Stimulated activated effector memory CD8-positive, alpha-beta T cell treated with anti-CD3 and anti-CD28 coated beads, Interleukin-12 subunit alpha, Interleukin-12 subunit beta, amount 100 ng/mL, for 72 hours (primary cell): ENCODE data around the gene EOGT.

Source experiments
- ATAC-seq: fragments of 150-1000 bp; cut with Tn5 transposase; 2 replicates; pipeline ENCODE4 v1.10.0; 2021
- DNase-seq, 2 donors: peaks; one replicate each; pipeline ENCODE4 v3.0.0; 2021 to 2022; ENCODE audit warnings: low spot score in 2 of 2
- H3K27ac Mint-ChIP-seq: one replicate; pipeline ENCODE4 v1.8.0; 2022; ENCODE audit warnings: mild to moderate bottlenecking, mixed read lengths
- H3K36me3 Mint-ChIP-seq: one replicate; pipeline ENCODE4 v1.8.0; 2022; ENCODE audit warnings: mild to moderate bottlenecking, mixed read lengths
- H3K4me1 Mint-ChIP-seq: one replicate; pipeline ENCODE4 v1.8.0; 2022; ENCODE audit warnings: mixed read lengths
- H3K4me3 Mint-ChIP-seq: one replicate; pipeline ENCODE4 v1.8.0; 2022; ENCODE audit warnings: mild to moderate bottlenecking, mixed read lengths
- H3K9me3 Mint-ChIP-seq: one replicate; pipeline ENCODE4 v1.8.0; 2022; ENCODE audit warnings: mixed read lengths

Gene EOGT

DNA sequence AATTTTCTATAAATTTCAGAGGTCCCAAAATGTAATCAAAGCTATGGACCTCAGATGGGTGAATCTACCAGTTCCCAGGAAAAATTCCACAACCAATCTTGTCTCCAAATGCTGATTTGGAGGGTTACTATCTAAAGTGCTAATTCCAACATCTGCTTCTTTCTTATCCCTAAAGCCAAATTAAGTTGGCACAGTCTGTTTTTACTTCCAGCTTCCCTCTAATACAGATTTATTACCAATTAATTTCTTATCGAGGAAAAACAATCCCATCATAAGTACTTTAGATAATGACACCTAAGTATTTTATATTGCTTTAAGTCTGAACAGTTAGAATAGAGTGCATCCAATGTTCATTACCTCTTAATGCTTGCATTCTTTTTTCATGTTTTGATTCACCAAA, 68.3 kb downstream of the EOGT start:
- DNase-seq (no peak), ATAC-seq (no peak)
- no peaks in the 10 kb centered on the region for H3K36me3 Mint-ChIP-seq
- no peak overlapping the region for H3K27ac Mint-ChIP-seq
- H3K4me1 Mint-ChIP-seq: no peaks in the 10 kb centered on the region
- H3K9me3 Mint-ChIP-seq: no peaks in the 10 kb centered on the region
- H3K4me3 Mint-ChIP-seq: no peak overlapping the region

DNA sequence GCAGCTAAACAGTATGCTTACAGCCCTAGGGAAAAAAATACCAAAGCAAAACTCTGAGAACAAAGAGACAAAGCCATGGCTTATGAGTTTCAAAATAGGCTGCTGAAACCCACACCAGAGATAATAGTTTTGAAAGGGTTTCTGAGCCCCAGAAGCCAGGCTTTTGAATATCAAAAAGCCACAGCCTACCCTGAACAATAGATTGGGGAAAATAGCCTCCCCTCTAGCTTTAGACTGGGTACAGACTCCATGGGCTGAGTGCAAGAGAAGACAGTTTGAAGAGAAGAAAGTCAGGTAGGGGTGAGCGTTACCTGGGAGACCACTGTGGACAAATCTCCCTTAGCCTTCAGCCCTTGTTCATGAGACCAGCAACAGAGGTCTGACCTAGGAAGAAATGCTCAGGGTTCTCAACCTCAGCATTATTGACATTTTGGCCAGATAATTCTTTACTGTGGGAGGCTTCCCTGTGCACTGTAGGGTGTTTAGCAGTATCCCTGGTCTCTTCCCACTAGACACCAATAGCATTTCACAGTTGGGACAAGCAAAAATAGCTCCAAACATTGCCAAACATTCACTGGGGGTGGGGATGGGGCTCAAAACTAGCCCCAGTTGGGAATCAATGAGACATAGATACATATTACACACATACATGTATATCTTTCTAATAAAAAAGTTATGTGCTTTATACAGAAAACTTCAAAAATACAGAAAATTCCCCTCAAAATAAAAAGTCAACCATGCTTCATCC, 69.6 kb downstream of the EOGT start:
- no peak overlapping the region for H3K27ac Mint-ChIP-seq
- H3K36me3 Mint-ChIP-seq: no peaks in the 10 kb centered on the region
- H3K4me1 Mint-ChIP-seq: no peaks in the 10 kb centered on the region
- DNase-seq (no peak), ATAC-seq (no peak)
- H3K4me3 Mint-ChIP-seq: no peak overlapping the region
- H3K9me3 Mint-ChIP-seq: no peaks in the 10 kb centered on the region

DNA sequence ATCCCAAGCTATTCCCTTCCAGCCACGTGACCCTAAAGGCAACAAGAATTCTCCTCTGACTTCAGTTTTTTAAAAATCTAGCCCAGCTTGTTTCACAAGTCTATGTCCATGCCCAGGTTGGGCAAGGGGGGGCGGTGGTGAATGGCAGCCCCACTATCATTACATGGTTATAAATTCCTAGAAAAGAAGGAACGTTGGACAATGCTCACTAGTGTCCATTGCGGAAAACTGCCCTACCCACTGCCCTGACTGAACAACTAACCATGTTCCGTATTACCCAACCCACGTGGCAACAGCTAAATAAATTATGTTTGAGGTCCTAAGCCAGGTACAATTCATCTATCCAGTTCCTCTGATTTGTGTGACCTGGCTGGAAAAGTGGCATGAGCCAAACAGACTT, 72.4 kb downstream of the EOGT start:
- ATAC-seq (no peak), DNase-seq (no peak)
- no peak overlapping the region for H3K27ac Mint-ChIP-seq
- no peaks in the 10 kb centered on the region for H3K36me3 Mint-ChIP-seq
- no peak overlapping the region for H3K4me3 Mint-ChIP-seq
- no peaks in the 10 kb centered on the region for H3K4me1 Mint-ChIP-seq
- no peaks in the 10 kb centered on the region for H3K9me3 Mint-ChIP-seq

DNA sequence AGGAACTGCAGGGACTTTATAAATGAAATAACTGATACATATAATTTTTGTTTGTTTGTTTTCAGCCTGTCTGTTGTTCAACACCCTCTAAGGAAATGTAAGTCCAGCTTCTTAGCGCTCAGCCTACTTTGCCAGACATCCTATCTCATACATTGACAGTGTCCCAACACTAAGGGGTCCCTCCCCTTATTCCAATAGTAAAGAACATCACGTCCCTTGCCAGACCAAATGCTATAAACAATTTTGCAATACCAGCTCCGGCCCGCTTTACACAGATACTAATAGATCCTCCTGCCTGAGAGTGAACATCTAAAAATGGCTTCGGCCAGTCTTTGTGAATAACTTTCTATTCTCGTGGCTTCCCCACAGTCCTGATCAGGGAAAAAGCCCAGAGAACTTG, 76.6 kb downstream of the EOGT start:
- Mint-ChIP-seq H3K27ac (no peak overlapping the region), H3K4me1 (no peaks in the 10 kb centered on the region), H3K36me3 (no peaks in the 10 kb centered on the region), H3K4me3 (no peak overlapping the region), H3K9me3 (no peaks in the 10 kb centered on the region)
- DNase-seq: no peak
- ATAC-seq: no peak

DNA sequence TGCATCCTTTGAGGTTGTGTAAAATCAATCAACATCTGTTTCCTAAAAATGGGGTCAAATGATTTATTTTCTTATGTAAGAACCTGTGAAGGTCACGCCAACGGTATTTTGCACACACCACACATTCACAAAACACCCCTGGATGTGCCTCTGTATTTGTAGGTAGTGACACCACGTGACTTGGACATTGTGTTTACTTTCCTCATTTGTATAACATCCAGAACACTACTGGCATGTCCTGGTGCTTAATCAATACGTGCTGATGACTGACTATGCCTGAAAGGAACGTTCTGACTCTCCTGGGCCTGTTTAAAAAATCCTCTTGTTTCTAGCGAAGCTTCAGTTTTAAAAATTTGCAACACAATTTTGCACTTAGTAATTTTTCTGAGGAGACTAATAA, 77.7 kb downstream of the EOGT start:
- no peak for DNase-seq
- Mint-ChIP-seq H3K27ac (no peak overlapping the region), H3K9me3 (no peaks in the 10 kb centered on the region), H3K36me3 (no peaks in the 10 kb centered on the region), H3K4me3 (no peak overlapping the region), H3K4me1 (peaks cover 5% of the 10 kb centered on the region)
- no peak for ATAC-seq

DNA sequence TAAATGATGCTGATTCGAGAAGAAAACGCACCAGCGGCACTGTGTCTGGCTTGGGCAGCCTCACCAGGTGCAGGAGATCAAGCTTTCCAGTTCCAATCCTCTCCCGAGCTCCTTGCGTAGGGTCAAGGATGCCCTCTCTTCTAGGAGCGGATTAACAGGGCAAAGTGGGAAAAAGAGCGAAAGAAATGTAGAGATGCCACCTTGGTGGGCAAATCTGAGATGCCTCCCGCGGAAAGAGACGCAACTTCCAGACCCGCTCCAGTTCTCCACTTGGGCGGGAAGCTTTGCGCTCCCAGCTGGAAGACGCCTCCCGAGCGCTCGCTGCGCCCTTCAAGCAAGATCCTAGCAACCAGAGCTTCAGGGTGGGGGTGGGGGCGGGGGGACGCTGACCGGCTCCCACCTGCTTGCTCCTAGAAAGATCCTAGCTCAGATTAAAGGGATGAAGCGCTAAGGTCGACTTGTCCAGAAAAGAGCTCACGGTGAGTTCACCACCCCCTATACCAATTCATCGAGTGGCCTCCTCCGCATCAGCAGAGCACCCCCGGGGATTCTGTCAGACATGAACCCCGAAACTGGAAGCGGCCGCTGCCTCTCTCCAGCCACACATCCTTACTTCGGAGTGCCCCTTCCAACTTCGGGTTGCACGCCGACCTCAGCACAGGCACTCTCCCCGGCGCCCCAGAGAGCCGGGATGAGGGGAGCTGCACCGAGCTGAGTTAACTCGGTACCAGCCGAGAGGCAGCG, 81.9 kb downstream of the EOGT start:
- no peak overlapping the region for H3K4me3 Mint-ChIP-seq
- ATAC-seq (peak; percentile 16), DNase-seq (no peak)
- H3K9me3 Mint-ChIP-seq: no peaks in the 10 kb centered on the region
- H3K36me3 Mint-ChIP-seq: no peaks in the 10 kb centered on the region
- no peak overlapping the region for H3K27ac Mint-ChIP-seq
- H3K4me1 Mint-ChIP-seq: peaks cover 6% of the 10 kb centered on the region
